Posterior cingulate gyrus (tissue), 11 donors: Measurements from ENCODE around the gene SLC23A1.
A peak's percentile ranks its signal among the peaks of the same experiment; 100 is the strongest.

Experiments
- DNase-seq, 10 donors: peaks; one replicate each; pipeline versions ENCODE4 v3.0.0 to v3.0.0-alpha.2; 2020 to 2021; ENCODE audit warnings: mixed read lengths in 3 of 10
- intact Hi-C: fragments of 100-400 bp; cut with DNase I; formaldehyde crosslinking; loops from one replicate; pipeline ENCODE4 v1.15.1; 2023

The SLC23A1 gene

GRCh38 chr5:139383275-139383992, at the start of gene SLC23A1:
SLC23A1 (minus strand) TSS chr5:139383297; CDS start chr5:139383253, 44 bp downstream.
- DNase-seq = peak in 3 of 10 donors; percentile 40 to 58 (median 57)
- intact Hi-C loops = no loop called here

GRCh38 chr5:139431706-139432105, 48.6 kb upstream of the SLC23A1 start:
- intact Hi-C loops = no loop called here

GRCh38 chr5:139430015-139430414, 46.9 kb upstream of the SLC23A1 start:
- DNase-seq = no peak
- intact Hi-C loops = no loop called here

More at GRCh38 chr5:139431706-139432105, 48.6 kb upstream of the SLC23A1 start:
- no peak for DNase-seq

GRCh38 chr5:139426203-139426885, 43.2 kb upstream of the SLC23A1 start:
- DNase-seq = no peak
- intact Hi-C loops = no loop called here

- DNase-seq = no peak
- intact Hi-C loops = no loop called here
Measured at GRCh38 chr5:139425497-139425896, 42.4 kb upstream of the SLC23A1 start.

- DNase-seq = no peak
- intact Hi-C loops = loop anchor here (1.0 to 5.0 kb wide), 3 partner anchors 91 to 345 kb away; no protein-coding TSS in a partner anchor
Measured at GRCh38 chr5:139422307-139422893, 39.3 kb upstream of the SLC23A1 start.

GRCh38 chr5:139419226-139420192, 36.4 kb upstream of the SLC23A1 start:
- peak in 1 of 10 donors; percentile 5 for DNase-seq
- intact Hi-C loops = loop anchor here (5.0 kb wide), 2 partner anchors 213 to 348 kb away; no protein-coding TSS in a partner anchor

- intact Hi-C loops = no loop called here
- peak in 1 of 10 donors; percentile 7 for DNase-seq
Measured at GRCh38 chr5:139418793-139419192, 35.7 kb upstream of the SLC23A1 start.

- peak in 2 of 10 donors; percentile 42 to 82 for DNase-seq
- intact Hi-C loops = no loop called here
Measured at GRCh38 chr5:139417214-139417613, 34.1 kb upstream of the SLC23A1 start.

- DNase-seq = peak in 1 of 10 donors; percentile 67
- intact Hi-C loops = no loop called here
Measured at GRCh38 chr5:139416651-139417050, 33.6 kb upstream of the SLC23A1 start.

- peak in 1 of 10 donors; percentile 2 for DNase-seq
- intact Hi-C loops = no loop called here
Measured at GRCh38 chr5:139415869-139416268, 32.8 kb upstream of the SLC23A1 start.

- peak; percentile 70 to 97 (median 81) for DNase-seq
- intact Hi-C loops = no loop called here
Measured at GRCh38 chr5:139415221-139415861, 32.2 kb upstream of the SLC23A1 start.

GRCh38 chr5:139414581-139415130, 31.6 kb upstream of the SLC23A1 start:
- intact Hi-C loops = no loop called here
- DNase-seq = peak in 4 of 10 donors; percentile 28 to 91 (median 42)

GRCh38 chr5:139413963-139414362, 30.9 kb upstream of the SLC23A1 start:
- DNase-seq = no peak
- intact Hi-C loops = no loop called here

GRCh38 chr5:139413153-139413552, 30.1 kb upstream of the SLC23A1 start:
- peak in 1 of 10 donors; percentile 34 for DNase-seq
- intact Hi-C loops = no loop called here

- peak in 5 of 10 donors; percentile 43 to 93 (median 50) for DNase-seq
- intact Hi-C loops = no loop called here
Measured at GRCh38 chr5:139410993-139411828, 28.1 kb upstream of the SLC23A1 start.

GRCh38 chr5:139410121-139410992, 27.3 kb upstream of the SLC23A1 start:
- intact Hi-C loops = no loop called here
- DNase-seq = peak in 1 of 10 donors; percentile 56
